IMR-90 (cell line): ENCODE measurements around the gene ZNF354B. TPM values are rescaled to one million over a fixed set of nuclear protein-coding genes. Genes with fewer than 3 reads are reported as not detected.
"Not testable (repeated sequence)": the region's sequence is repeated elsewhere in the genome, so short reads cannot be mapped to it uniquely, and the experiment has no call there.

ENCODE experiments used
- ATAC-seq: fragments of 200-7000 bp; cut with Tn5 transposase; 2 replicates; pipeline ENCODE4 v1.9.1; 2020; ENCODE audit warnings: low read depth, mild to moderate bottlenecking, moderate library complexity
- BruUV-seq: library from RNA; stranded (reverse); fragments of 400-500 nt; replicated peaks from 2 replicates; lab custom pipeline; 2021; lab: Mats Ljungman, UMichigan
- CTCF ChIA-PET: fragments of 300-600 bp; formaldehyde crosslinking; extraction: SDS; loops from one replicate; lab custom pipeline; 2021; ENCODE audit warnings: antibody characterized with exemption; lab: Yijun Ruan, JAX
- POLR2A ChIA-PET: fragments of 300-600 bp; sonication (Branson Sonifier 250); formaldehyde crosslinking; loops from one replicate; lab custom pipeline; 2022; ENCODE audit warnings: antibody characterized with exemption; ENCODE audit not compliant: unreplicated experiment; lab: Charles Lee
- DNase-seq: peaks from one replicate; pipeline ENCODE4 v3.0.0; 2013
- H2AFZ ChIP-seq: replicated peaks from 2 replicates; pipeline ENCODE3; 2013; ENCODE audit warnings: low read length, mild to moderate bottlenecking; ENCODE audit not compliant: poor library complexity
- H2AK5ac ChIP-seq: 2 replicates; pipeline ENCODE4 v1.6.1; 2013; ENCODE audit warnings: low read depth, low read length, inconsistent platforms
- H2AK9ac ChIP-seq: replicated peaks from 2 replicates; pipeline ENCODE3; 2013; ENCODE audit warnings: mild to moderate bottlenecking, low read depth, low read length, moderate library complexity; ENCODE audit not compliant: poor library complexity
- H2BK120ac ChIP-seq: 2 replicates; pipeline ENCODE4 v1.6.1; 2013; ENCODE audit warnings: low read depth, low read length, inconsistent platforms
- H2BK15ac ChIP-seq: 3 replicates; pipeline ENCODE4 v1.6.1; 2013; ENCODE audit warnings: low read depth, low read length, inconsistent platforms
- H2BK20ac ChIP-seq: 2 replicates; pipeline ENCODE4 v1.6.1; 2013; ENCODE audit warnings: low read depth, mild to moderate bottlenecking, inconsistent platforms, low read length, moderate library complexity
- H2BK5ac ChIP-seq: 2 replicates; pipeline ENCODE4 v1.6.1; 2013; ENCODE audit warnings: mild to moderate bottlenecking, low read depth, low read length, inconsistent platforms; ENCODE audit not compliant: poor library complexity, severe bottlenecking
- H3K14ac ChIP-seq: replicated peaks from 2 replicates; pipeline ENCODE4 v1.6.1; 2013; ENCODE audit warnings: low read depth, low read length, inconsistent platforms
- H3K18ac ChIP-seq: 2 replicates; pipeline ENCODE4 v1.6.1; 2013; ENCODE audit warnings: low read depth, low read length, control low read depth
- H3K23ac ChIP-seq: 2 replicates; pipeline ENCODE4 v1.6.1; 2013; ENCODE audit warnings: low read depth, low read length, inconsistent platforms
- H3K27ac ChIP-seq: 2 replicates; pipeline ENCODE4 v1.5.1; 2013; ENCODE audit warnings: mild to moderate bottlenecking, control low read depth, low read length; ENCODE audit not compliant: insufficient read depth
- H3K27me3 ChIP-seq: 2 replicates; pipeline ENCODE4 v1.6.1; 2013; ENCODE audit warnings: low read length; ENCODE audit not compliant: control insufficient read depth, insufficient read depth
- H3K36me3 ChIP-seq: 2 replicates; pipeline ENCODE4 v1.6.1; 2013; ENCODE audit warnings: low read length, mixed read lengths; ENCODE audit not compliant: control insufficient read depth, insufficient read depth
- H3K4ac ChIP-seq: 2 replicates; pipeline ENCODE4 v1.6.1; 2013; ENCODE audit warnings: low read depth, low read length, inconsistent platforms
- H3K4me1 ChIP-seq: 2 replicates; pipeline ENCODE4 v1.6.1; 2013; ENCODE audit warnings: low read length, mixed read lengths; ENCODE audit not compliant: control insufficient read depth, insufficient read depth
- H3K4me2 ChIP-seq: 2 replicates; pipeline ENCODE4 v1.6.1; 2013; ENCODE audit warnings: low read depth, mild to moderate bottlenecking, control low read depth, low read length, moderate library complexity
- H3K4me3 ChIP-seq: 2 replicates; pipeline ENCODE4 v1.5.1; 2013; ENCODE audit warnings: low read depth, mild to moderate bottlenecking, control low read depth, low read length, moderate library complexity; ENCODE audit not compliant: insufficient read depth
- H3K56ac ChIP-seq: 2 replicates; pipeline ENCODE4 v1.6.1; 2013; ENCODE audit warnings: low read length, inconsistent platforms; ENCODE audit not compliant: insufficient read depth; ENCODE audit errors: extremely low read depth
- H3K79me1 ChIP-seq, 2 experiments: 2 replicates each; pipeline ENCODE4 v1.6.1; 2013; ENCODE audit warnings: low read length in 2 of 2, inconsistent platforms in 1 of 2, low read depth in 1 of 2
- H3K9ac ChIP-seq: 2 replicates; pipeline ENCODE4 v1.6.1; 2013; ENCODE audit warnings: low read depth, low read length, control low read depth
- H3K9me1 ChIP-seq: 2 replicates; pipeline ENCODE4 v1.6.1; 2013; ENCODE audit warnings: low read length, inconsistent platforms; ENCODE audit not compliant: insufficient read depth
- H3K9me3 ChIP-seq: 2 replicates; pipeline ENCODE4 v1.6.1; 2013; ENCODE audit warnings: low read length; ENCODE audit not compliant: control insufficient read depth, insufficient read depth
- H4K20me1 ChIP-seq: 2 replicates; pipeline ENCODE4 v1.6.1; 2013; ENCODE audit warnings: low read length, inconsistent platforms; ENCODE audit not compliant: insufficient read depth
- H4K5ac ChIP-seq: 2 replicates; pipeline ENCODE4 v1.6.1; 2013; ENCODE audit warnings: mild to moderate bottlenecking, low read depth, low read length, control low read depth
- H4K8ac ChIP-seq, 2 experiments: 2 replicates each; pipeline ENCODE4 v1.6.1; 2013; ENCODE audit warnings: low read depth in 2 of 2, low read length in 2 of 2, control low read depth in 1 of 2, inconsistent platforms in 1 of 2
- H4K91ac ChIP-seq: 2 replicates; pipeline ENCODE4 v1.6.1; 2013; ENCODE audit warnings: low read depth, low read length, inconsistent platforms; ENCODE audit not compliant: insufficient read depth
- WGBS, 2 experiments: methylation state at CpG; one replicate each; pipeline versions ENCODE4 v1.1.5 to v1.1.7; 2013; ENCODE audit warnings: missing lambda C conversion rate in 2 of 2; ENCODE audit not compliant: insufficient read length in 1 of 2; ENCODE audit errors: extremely low coverage in 2 of 2; 5-methylcytosine and 5-hydroxymethylcytosine counted together
- dilution Hi-C: fragments of 300-500 bp; cut with HindIII; formaldehyde crosslinking; loops from one replicate; pipeline ENCODE4 v1.14.3; 2018; ENCODE audit warnings: low sequenced_read_pairs; ENCODE audit not compliant: unreplicated experiment
- in situ Hi-C: fragments of 300-500 bp; cut with MboI; formaldehyde crosslinking; loops from 3 replicates; pipeline ENCODE4 v1.14.3; 2019; ENCODE audit warnings: low sequenced_read_pairs, inconsistent platforms, mixed read lengths
- intact Hi-C: fragments of 100-400 bp; cut with micrococcal nuclease; formaldehyde crosslinking; loops from 2 replicates; pipeline ENCODE4 v1.10.0; 2022
- polyA plus RNA-seq, 3 experiments: library from polyadenylated mRNA; depleted of rRNA; stranded (reverse); fragments of >200 nt; gene quantifications; 2 replicates each; pipeline ENCODE4 v1.2.3, GENCODE V29; 2012; ENCODE audit warnings: low replicate concordance in 1 of 3
- total RNA-seq: library from RNA; depleted of rRNA; stranded (reverse); fragments of >200 nt; gene quantifications from 2 replicates; pipeline ENCODE4 v1.2.3, GENCODE V29; 2012

The ZNF354B gene
- total and polyA plus RNA-seq, 2 of the 4 experiments (the other 2 are of a cell fraction): 5.0 to 6.7 TPM

DNA sequence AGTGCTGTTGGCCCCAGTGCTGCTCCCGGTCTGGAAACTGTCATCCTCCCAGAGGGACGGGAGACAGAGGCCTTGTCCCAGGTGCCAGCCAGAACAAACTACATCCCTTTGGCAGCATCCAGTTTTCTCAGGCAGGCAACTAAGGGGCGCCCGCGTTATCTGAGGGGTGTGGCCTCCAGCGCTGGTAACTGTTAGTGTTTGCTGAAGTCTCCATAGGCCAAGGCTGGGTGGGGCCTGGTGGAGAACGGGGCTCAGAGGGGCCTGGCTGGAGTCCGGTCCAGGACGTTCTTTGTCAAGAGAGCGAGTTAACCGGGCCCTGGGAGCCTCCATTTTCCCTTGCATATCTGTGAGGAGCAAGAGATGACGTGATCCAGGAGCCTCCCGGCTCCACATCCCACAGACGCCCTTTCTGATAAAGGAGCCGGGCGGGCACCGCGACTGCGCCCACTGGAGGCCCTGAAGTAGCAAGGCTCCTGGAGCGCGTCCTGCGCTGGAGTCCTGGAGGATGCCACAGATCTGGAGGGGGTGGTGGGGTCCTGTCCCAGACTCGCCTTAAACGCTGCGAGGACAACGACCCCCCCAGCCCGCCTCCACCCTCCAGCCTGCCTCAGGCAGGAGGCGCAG is 20.9 kb upstream of the ZNF354B start:
- H3K14ac ChIP-seq, H2AFZ ChIP-seq, H3K9ac ChIP-seq, H4K8ac ChIP-seq, DNase-seq, BruUV-seq, CTCF ChIA-PET, in situ Hi-C loops, H2BK20ac ChIP-seq, H3K36me3 ChIP-seq, H2BK15ac ChIP-seq, H3K27ac ChIP-seq, H3K56ac ChIP-seq, H3K4me3 ChIP-seq, H3K18ac ChIP-seq, H4K91ac ChIP-seq, H3K9me1 ChIP-seq, H3K4me1 ChIP-seq, H3K4me2 ChIP-seq, H3K23ac ChIP-seq, H3K27me3 ChIP-seq, H2BK120ac ChIP-seq, H3K4ac ChIP-seq, intact Hi-C loops, H4K20me1 ChIP-seq, H3K79me1 ChIP-seq, H2BK5ac ChIP-seq, H4K5ac ChIP-seq, dilution Hi-C loops, ATAC-seq, H2AK5ac ChIP-seq, H2AK9ac ChIP-seq, POLR2A ChIA-PET: not testable (repeated sequence)
- H3K9me3 ChIP-seq: peaks cover 21% of the 10 kb centered on the region
- 81% methylated on average over 12 of the region's 28 CpGs; no CpG with 5 or more reads in 1 of the 2 experiments for WGBS, 2 experiments
